HUDEP-2 (cell line): ENCODE measurements around the gene OR1I1.
A peak's percentile ranks its signal among the peaks of the same experiment; 100 is the strongest.
"Not testable (repeated sequence)": the region's sequence is repeated elsewhere in the genome, so short reads cannot be mapped to it uniquely, and the experiment has no call there.

Experiments used
- DNase-seq, 76 experiments: peaks; one replicate each; lab custom pipeline; 2025; ENCODE audit not compliant: unreplicated experiment in 76 of 76; lab: John Stamatoyannopoulos, UW

OR1I1 gene

GRCh38 chr19:15097980-15098379 is 16.0 kb downstream of the OR1I1 start:
- DNase-seq, result not testable (repeated sequence)

GRCh38 chr19:15098460-15098859 is 16.4 kb downstream of the OR1I1 start:
- DNase-seq, result no peak

DNA sequence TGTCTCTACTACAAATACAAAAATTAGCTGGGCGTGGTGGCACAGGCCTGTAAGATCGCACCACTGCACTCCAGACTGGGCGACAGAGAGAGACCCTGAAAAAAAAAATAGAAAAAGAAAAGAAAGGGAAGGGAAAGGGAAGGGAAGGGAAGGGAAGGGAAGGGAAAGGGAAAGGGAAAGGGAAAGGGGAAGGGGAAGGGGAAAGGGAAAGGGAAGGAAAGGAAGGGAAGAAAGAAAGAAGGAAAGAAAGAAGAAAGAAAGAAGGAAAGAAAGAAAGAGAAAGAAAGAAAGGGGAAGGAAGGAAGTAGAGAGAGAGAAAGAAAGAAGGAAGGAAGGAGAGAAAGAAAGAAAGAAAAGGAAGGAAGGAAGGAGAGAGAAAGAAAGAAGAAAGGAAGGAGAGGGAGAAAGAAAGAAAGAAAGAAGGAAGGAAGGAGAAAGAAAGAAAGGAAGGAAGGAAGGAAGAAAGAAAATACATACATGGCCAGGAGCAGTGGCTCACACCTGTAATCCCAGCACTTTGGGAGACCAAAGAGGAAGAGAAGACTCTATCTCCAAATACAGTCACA is 17.1 kb downstream of the OR1I1 start:
- DNase-seq, result no peak

GRCh38 chr19:15101479-15102082 is 19.6 kb downstream of the OR1I1 start:
- peak in 46 of 76 experiments; percentile 8 to 67 (median 34) for DNase-seq

DNA sequence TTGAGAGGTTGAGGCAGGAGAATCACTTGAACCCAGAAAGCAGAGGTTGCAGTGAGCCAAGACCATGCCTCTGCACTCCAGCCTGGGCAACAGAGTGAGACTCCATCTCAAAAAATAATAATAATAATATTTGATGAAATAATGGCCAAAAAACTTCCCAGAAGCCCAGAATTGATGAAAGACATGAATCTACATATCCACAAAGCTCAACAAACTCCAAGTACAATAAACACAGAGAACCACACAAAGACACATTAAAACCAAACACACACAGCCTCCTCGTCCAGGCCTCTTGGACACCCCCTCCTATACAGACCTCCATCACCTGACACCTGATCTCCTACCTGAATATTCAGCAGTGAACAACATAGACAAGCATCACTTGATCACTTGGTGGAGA is 22.0 kb downstream of the OR1I1 start:
- DNase-seq, result no peak

DNA sequence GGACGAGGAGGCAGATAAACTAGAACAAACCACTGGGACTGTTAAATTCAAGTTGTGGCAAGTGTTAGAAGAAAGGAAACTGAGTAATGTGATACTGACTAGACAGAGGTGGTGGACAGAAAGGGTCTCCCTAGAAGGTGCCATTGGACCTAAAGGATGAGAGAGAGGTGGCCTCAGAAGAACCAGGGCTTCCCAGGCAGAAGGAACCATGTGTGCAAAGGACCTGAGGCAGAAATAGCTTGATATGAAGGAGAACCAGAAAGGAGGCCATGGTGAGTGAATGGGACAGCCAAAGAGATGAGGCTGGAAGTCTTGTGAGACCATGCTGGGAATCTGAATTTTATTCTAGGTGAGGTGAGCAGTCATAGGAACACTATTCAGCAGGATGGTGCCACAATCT is 22.4 kb downstream of the OR1I1 start:
- no peak for DNase-seq

DNA sequence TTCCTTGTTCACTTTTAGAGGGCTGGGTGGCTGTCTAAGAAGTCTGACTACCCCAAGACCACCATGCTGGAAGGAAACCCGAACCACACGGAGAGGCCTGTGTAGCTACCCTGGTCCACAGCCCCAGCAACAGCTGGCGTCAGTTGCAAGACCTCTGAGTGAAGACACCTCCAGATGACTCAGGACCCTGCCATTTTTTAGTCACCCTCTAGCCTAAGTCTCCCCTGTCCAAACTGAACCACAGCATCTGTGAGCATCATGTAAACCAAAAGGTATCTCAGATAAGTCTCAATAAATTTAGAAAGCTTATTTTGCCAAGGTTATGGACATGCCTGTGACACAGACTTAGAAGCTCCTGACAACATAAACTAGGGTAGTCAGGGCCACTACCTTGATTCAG is 23.0 kb downstream of the OR1I1 start:
- no peak for DNase-seq

DNA sequence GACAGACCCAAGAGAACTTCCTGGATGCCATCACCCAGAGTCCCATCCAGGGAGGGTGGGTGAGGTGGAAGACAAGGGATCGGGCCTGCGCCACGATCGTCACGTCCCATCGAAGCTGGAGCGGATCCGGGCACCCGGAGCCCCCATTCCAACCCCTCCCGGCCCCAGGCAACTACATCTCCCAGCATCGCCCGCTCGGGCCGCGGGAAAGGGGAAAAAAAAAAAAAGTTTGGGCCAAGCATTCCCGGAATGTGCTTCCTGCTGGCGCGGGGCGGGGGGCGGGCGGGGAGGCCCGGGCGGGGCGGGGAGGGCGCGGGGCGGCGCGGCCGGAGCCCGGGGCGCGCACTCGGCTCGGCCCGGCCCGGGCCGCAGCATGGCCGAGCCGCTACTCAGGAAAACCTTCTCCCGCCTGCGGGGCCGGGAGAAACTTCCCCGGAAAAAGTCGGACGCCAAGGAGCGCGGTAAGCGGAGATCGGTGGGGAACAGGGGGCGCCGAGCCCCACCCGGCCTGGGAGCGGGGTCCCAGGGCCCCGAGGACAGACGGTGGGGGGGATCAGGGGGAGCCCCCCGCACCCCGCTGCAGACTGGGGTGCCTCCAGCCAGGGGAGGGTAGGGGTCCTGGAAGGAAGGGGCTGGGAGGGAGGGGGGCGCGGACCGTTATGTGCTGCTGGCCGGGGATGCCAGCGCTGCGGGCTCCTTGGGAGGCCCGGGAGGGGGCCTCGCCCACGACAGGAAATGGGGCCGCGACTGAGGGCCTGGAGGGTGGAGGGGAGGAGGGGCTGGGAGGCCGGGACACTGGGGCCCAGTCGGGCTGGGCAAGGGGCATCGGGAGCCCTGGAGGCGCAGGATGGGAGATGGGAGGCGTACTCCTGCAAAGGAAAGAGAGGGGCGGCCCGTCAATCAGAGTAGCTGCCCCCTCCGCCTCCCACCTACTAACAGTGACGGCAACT is 25.3 kb downstream of the OR1I1 start, which contains the start of gene SYDE1:
TSS of gene SYDE1 (plus strand) at position 341 of the 950 bp plus-strand sequence. CDS start at position 374, 33 bp downstream.
- no peak for DNase-seq

GRCh38 chr19:15108145-15108844 is 26.3 kb downstream of the OR1I1 start:
- DNase-seq, result no peak

- no peak for DNase-seq
These were observed 27.1 kb downstream of the OR1I1 start for GRCh38 chr19:15108845-15109767.

DNA sequence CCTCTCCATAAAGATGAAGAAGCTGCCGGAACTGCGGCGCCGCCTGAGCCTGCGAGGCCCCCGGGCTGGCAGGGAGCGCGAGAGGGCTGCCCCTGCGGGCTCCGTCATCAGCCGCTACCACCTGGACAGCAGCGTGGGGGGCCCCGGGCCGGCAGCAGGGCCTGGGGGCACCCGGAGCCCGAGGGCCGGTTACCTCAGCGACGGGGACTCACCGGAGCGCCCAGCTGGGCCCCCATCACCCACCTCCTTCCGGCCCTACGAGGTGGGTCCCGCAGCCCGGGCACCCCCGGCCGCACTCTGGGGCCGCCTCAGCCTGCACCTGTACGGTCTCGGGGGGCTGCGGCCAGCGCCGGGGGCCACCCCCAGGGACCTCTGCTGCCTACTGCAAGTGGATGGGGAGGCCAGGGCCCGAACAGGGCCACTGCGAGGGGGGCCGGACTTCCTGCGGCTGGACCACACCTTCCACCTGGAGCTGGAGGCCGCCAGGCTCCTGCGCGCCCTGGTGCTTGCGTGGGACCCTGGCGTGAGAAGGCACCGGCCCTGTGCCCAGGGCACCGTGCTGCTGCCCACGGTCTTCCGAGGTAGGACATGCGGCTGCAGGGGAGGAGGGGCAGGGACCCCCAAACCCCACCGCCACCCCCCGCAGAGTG is 27.9 kb downstream of the OR1I1 start:
- no peak for DNase-seq

GRCh38 chr19:15110418-15110815 is 28.4 kb downstream of the OR1I1 start:
- no peak for DNase-seq

GRCh38 chr19:15111758-15112157 is 29.7 kb downstream of the OR1I1 start:
- DNase-seq, result no peak

- DNase-seq, result no peak
These were observed 30.4 kb downstream of the OR1I1 start for GRCh38 chr19:15112385-15112784.

DNA sequence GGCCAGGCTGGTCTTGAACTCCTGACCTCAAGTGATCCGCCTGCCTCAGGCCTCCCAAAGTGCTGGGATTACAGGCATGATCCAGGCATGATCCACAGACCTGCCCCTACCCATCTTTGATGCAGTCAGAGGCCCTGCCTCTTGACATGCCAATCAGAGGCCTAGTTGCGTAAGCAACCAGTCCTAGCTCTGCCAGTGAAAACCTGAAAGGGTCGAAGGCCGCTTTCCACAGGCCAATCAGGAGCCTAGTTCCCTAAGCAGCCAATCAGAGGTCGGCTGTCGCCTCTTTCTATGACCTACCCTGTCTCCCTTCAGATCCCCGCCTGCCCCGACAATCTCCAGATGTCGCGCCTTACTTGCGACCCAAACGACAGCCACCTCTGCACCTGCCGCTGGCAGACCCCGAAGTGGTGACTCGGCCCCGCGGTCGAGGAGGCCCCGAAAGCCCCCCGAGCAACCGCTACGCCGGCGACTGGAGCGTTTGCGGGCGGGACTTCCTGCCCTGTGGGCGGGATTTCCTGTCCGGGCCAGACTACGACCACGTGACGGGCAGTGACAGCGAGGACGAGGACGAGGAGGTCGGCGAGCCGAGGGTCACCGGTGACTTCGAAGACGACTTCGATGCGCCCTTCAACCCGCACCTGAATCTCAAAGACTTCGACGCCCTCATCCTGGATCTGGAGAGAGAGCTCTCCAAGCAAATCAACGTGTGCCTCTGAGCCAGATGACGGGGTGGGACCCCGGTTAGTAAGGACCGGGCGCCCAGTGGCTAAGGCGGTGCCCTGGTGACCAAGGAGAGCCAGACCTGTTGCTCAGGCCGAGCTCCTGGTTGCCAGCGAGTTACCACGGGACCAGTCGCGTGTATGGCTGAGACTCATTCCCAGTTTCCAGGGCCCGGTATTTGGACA is 31.5 kb downstream of the OR1I1 start:
- no peak for DNase-seq

DNA sequence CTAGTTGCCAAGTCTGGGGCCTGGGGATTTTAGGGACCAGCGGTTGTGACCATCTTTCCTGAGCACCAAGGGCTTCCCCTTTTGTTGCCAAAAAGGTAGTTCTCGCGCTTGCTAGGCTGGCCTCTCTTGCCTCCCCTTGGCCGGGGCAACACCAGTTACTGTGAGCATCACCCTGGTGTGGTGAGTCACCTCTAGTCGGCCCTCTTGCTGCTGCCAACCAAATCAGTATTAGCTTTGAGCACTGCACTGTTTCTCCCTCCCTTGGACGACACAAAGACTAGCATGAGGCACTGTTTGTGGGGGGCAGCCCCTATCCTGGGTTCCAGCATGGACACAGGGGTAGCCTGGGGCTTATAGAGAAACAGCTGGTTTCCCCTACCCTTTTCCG is 32.1 kb downstream of the OR1I1 start:
- DNase-seq, result no peak

DNA sequence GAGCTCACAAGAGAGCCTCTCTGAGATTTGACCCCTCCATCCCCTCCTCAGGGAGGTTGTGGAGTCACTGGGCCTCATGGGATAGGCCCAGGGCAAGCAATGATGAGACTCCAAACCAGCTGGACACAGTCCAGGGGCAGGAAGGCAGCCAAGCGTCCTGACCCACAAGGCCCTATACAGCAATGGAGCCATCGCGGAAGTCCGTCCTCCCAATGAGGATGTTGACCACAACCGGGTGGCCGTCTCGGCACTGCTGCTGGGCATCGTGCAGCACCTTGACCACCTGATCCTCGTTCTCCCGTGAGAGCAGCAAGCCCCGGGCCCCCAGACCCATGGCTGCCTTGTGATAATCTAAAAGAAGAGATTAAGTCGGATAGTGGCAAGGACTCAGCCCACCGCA is 33.1 kb downstream of the OR1I1 start:
- DNase-seq, result no peak
